ENCODE results near the gene ZFP2.
"Not testable (repeated sequence)": the region's sequence is repeated elsewhere in the genome, so short reads cannot be mapped to it uniquely, and the experiment has no call there.

The ZFP2 gene

GRCh38 chr5:178895615-178896571 is at the start of gene ZFP2:
ZFP2 (plus strand) TSS chr5:178895913; CDS start chr5:178931314, 35,401 bp downstream.
- DNase-seq (ENCODE audit: low read depth, low spot score): no peak

GRCh38 chr5:178849316-178849715 is 46.4 kb upstream of the ZFP2 start:
- no peak for DNase-seq (ENCODE audit: low read depth, low spot score)

- no peak for DNase-seq (ENCODE audit: low read depth, low spot score)
Measured at GRCh38 chr5:178851951-178852350, 43.8 kb upstream of the ZFP2 start.

GRCh38 chr5:178854284-178854683 is 41.4 kb upstream of the ZFP2 start:
- DNase-seq (ENCODE audit: low read depth, low spot score): no peak

GRCh38 chr5:178859625-178860521 is 35.8 kb upstream of the ZFP2 start, which contains the start of gene ZNF354B:
ZNF354B (plus strand) TSS chr5:178859953; CDS start chr5:178861048, 1,095 bp downstream.
- peak; percentile 62 for DNase-seq (ENCODE audit: low read depth, low spot score)

GRCh38 chr5:178860615-178861014 is 35.1 kb upstream of the ZFP2 start:
- not testable (repeated sequence) for DNase-seq (ENCODE audit: low read depth, low spot score)

- DNase-seq (ENCODE audit: low read depth, low spot score): no peak
Measured at GRCh38 chr5:178861627-178862026, 34.1 kb upstream of the ZFP2 start.

- no peak for DNase-seq (ENCODE audit: low read depth, low spot score)
Measured at GRCh38 chr5:178866946-178867345, 28.8 kb upstream of the ZFP2 start.

- no peak for DNase-seq (ENCODE audit: low read depth, low spot score)
Measured at GRCh38 chr5:178869577-178869976, 26.1 kb upstream of the ZFP2 start.

- no peak for DNase-seq (ENCODE audit: low read depth, low spot score)
Measured at GRCh38 chr5:178870411-178870810, 25.3 kb upstream of the ZFP2 start.

- DNase-seq (ENCODE audit: low read depth, low spot score): no peak
Measured at GRCh38 chr5:178872302-178872701, 23.4 kb upstream of the ZFP2 start.

- not testable (repeated sequence) for DNase-seq (ENCODE audit: low read depth, low spot score)
Measured at GRCh38 chr5:178883115-178883694, 12.5 kb upstream of the ZFP2 start.

GRCh38 chr5:178883815-178884430 is 11.8 kb upstream of the ZFP2 start:
- DNase-seq (ENCODE audit: low read depth, low spot score): no peak

GRCh38 chr5:178899289-178899688 is 3.6 kb downstream of the ZFP2 start:
- DNase-seq (ENCODE audit: low read depth, low spot score): no peak

- DNase-seq (ENCODE audit: low read depth, low spot score): no peak
Measured at GRCh38 chr5:178902849-178903248, 7.1 kb downstream of the ZFP2 start.

GRCh38 chr5:178931846-178932760 is 36.4 kb downstream of the ZFP2 start:
- no peak for DNase-seq (ENCODE audit: low read depth, low spot score)

- no peak for DNase-seq (ENCODE audit: low read depth, low spot score)
Measured at GRCh38 chr5:178940569-178941360, 45.1 kb downstream of the ZFP2 start, which contains the start of gene ZNF454. ZNF454 (plus strand) TSS chr5:178941198; CDS start chr5:178942792, 1,594 bp downstream.

- DNase-seq (ENCODE audit: low read depth, low spot score): no peak
Measured at GRCh38 chr5:178941361-178941760, 45.6 kb downstream of the ZFP2 start.

GRCh38 chr5:178965465-178966055 is 69.8 kb downstream of the ZFP2 start:
- no peak for DNase-seq (ENCODE audit: low read depth, low spot score)
